Stimulated activated naive CD8-positive, alpha-beta T cell treated with anti-CD3 and anti-CD28 coated beads, Interleukin-15, Interleukin-2, amounts not matched to agents 100 ng/mL and 50 ng/mL, for 24 hours (primary cell): ENCODE measurements around the gene CA10.

Source experiments
- H3K27ac Mint-ChIP-seq: one replicate; pipeline ENCODE4 v1.8.0; 2021; ENCODE audit warnings: mild to moderate bottlenecking, mixed read lengths
- H3K27me3 Mint-ChIP-seq: one replicate; pipeline ENCODE4 v1.8.0; 2021; ENCODE audit warnings: mixed read lengths
- H3K36me3 Mint-ChIP-seq: one replicate; pipeline ENCODE4 v1.8.0; 2021; ENCODE audit warnings: low read depth, mixed read lengths
- H3K4me1 Mint-ChIP-seq: one replicate; pipeline ENCODE4 v1.8.0; 2021; ENCODE audit warnings: low read depth, mixed read lengths
- H3K4me3 Mint-ChIP-seq: one replicate; pipeline ENCODE4 v1.8.0; 2021; ENCODE audit warnings: mild to moderate bottlenecking, mixed read lengths
- H3K9me3 Mint-ChIP-seq: one replicate; pipeline ENCODE4 v1.8.0; 2021; ENCODE audit warnings: mixed read lengths

CA10 gene

DNA sequence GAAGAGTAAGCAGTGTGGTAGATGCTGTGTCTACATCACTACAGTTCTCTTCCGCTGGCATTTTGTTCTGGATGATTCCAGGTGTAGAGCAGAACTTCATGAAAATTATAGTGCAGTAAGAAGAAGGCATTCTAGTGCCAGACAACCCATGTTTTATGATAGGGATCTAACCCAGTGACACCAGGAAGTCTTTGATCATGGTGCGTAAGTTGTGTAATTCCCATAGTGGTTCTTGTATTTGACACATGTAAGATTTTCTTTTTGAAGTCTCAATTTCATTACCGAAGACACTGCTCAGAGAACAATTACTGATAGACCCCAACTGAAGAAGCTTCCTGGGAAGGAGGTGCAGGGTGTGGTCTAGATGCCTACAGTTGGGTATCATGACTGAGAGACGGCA is 356.9 kb downstream of the CA10 start:
- H3K4me1 Mint-ChIP-seq: no peaks in the 10 kb centered on the region
- H3K36me3 Mint-ChIP-seq: no peaks in the 10 kb centered on the region
- H3K27me3 Mint-ChIP-seq: peaks cover 4% of the 10 kb centered on the region
- no peak overlapping the region for H3K27ac Mint-ChIP-seq
- H3K4me3 Mint-ChIP-seq: no peak overlapping the region
- no peaks in the 10 kb centered on the region for H3K9me3 Mint-ChIP-seq

DNA sequence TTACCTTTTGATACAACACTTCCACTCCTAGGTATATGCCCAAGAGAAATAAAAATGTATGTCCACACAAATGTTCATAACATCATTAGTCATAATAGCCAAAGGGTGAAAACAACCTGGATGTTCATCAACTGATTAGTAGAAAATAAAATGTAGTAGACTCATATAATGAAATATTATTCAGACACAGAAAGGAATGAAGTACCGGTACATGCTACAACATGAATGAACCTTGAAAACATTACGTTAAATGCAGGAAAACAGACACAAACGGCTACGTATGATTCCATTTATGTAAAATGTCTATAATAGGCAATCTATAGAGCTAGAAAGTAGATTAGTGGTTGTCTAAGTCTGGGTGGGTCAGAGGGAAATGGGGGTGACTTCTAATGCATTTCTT is 358.5 kb downstream of the CA10 start:
- H3K4me1 Mint-ChIP-seq: no peaks in the 10 kb centered on the region
- no peaks in the 10 kb centered on the region for H3K9me3 Mint-ChIP-seq
- peaks cover 4% of the 10 kb centered on the region for H3K27me3 Mint-ChIP-seq
- H3K27ac Mint-ChIP-seq: no peak overlapping the region
- H3K36me3 Mint-ChIP-seq: no peaks in the 10 kb centered on the region
- no peak overlapping the region for H3K4me3 Mint-ChIP-seq

DNA sequence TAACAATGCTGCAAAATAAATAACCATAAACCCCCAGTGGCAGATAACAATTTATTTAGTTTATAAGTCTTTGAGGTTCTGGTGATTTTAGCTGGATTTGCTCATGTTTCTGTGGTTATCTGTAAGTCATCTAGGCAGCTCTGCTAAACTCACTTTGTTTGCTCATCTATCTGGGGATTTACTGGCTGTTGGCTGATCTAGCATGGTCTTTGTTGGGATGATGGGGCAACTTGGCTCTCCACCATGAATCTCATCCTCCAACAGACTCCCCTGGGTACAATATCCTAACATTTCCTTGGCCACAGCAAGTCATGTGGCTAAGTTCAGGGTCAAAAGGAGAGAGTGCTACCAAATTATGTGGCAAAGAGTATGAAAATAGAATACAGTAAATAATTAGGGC is 359.3 kb downstream of the CA10 start:
- no peak overlapping the region for H3K4me3 Mint-ChIP-seq
- no peaks in the 10 kb centered on the region for H3K9me3 Mint-ChIP-seq
- peaks cover 4% of the 10 kb centered on the region for H3K27me3 Mint-ChIP-seq
- H3K27ac Mint-ChIP-seq: no peak overlapping the region
- H3K36me3 Mint-ChIP-seq: no peaks in the 10 kb centered on the region
- no peaks in the 10 kb centered on the region for H3K4me1 Mint-ChIP-seq

DNA sequence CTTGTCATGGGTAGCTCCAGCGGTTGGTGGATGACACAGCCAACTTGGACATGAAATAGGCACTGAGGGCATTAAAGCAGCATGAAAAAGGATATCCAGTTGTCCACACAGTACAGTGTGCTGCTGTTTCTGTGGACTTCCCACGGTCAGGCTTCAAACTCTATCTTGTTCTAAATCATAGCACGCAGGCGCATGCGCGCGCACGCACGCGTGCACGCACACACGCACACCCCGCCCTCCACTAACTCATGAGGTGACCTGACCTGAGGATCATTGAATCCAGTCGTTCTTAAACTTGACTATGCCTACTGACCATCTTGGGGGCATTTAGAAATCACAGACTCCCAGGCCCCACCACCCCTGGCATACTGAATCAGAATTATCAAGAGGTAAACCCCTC is 361.4 kb downstream of the CA10 start:
- Mint-ChIP-seq H3K27ac (no peak overlapping the region), H3K4me3 (no peak overlapping the region), H3K27me3 (peaks cover 8% of the 10 kb centered on the region), H3K9me3 (no peaks in the 10 kb centered on the region), H3K36me3 (no peaks in the 10 kb centered on the region), H3K4me1 (no peaks in the 10 kb centered on the region)

DNA sequence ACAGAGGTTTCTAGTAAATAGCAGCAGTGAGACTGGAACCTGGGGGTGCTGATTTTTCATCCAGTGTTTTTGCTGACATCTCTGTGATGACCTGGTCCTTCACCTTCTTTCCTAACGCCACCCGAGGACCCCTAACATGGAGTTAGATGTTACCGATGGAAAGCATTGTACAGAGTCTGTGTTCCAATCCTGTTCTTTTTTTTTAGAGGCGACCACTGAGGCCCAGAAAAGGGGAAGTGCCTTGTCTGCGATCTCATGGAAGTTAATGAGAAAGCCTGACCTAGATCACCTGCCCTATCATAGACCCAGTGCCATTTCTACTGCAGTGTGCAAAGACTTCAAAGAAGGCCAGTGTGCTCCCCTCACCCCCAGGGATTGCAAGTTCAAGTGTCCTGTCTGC is 362.5 kb downstream of the CA10 start:
- no peak overlapping the region for H3K4me3 Mint-ChIP-seq
- H3K9me3 Mint-ChIP-seq: no peaks in the 10 kb centered on the region
- no peaks in the 10 kb centered on the region for H3K4me1 Mint-ChIP-seq
- no peak overlapping the region for H3K27ac Mint-ChIP-seq
- H3K36me3 Mint-ChIP-seq: no peaks in the 10 kb centered on the region
- H3K27me3 Mint-ChIP-seq: peaks cover 13% of the 10 kb centered on the region

DNA sequence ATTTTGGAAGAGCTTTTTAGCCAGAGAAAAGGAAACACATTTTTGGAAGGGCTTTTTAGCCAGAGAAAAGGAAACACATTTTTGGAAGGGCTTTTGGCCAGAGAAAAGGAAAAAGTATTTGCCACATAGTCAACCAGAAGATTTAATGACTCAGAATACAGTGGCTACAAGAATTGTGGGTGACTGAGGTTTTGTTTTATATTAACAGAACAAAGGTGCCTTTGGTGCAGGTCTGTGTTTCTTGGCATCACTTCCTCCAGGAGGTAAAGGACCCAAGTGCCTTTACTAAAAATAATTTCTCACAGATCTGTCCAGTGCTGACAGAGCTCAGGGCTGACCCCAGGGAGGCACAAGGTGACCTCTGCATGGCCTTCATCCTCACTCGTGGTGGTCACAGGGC is 363.1 kb downstream of the CA10 start:
- Mint-ChIP-seq H3K27me3 (peaks cover 10% of the 10 kb centered on the region), H3K4me1 (no peaks in the 10 kb centered on the region), H3K36me3 (no peaks in the 10 kb centered on the region), H3K9me3 (no peaks in the 10 kb centered on the region), H3K4me3 (no peak overlapping the region), H3K27ac (no peak overlapping the region)

DNA sequence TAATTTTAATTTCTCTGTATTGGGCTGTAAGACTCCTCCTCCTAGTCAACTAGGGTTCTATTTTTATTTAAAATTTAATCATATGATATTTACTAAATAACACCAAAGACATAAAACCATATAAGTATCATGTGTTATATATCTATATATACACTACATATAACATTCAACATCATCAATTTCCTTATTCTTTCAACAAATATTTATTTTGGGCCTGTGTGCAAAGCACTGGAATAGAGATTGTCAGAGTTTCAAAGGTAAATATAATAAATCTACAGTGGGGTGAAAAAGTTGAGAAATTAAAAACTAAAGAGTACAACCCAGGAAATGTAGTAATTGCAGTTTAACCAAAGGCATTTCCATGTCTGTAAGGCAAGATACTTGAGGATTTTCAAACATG is 364.0 kb downstream of the CA10 start:
- no peak overlapping the region for H3K27ac Mint-ChIP-seq
- no peaks in the 10 kb centered on the region for H3K36me3 Mint-ChIP-seq
- peaks cover 13% of the 10 kb centered on the region for H3K27me3 Mint-ChIP-seq
- H3K4me3 Mint-ChIP-seq: no peak overlapping the region
- no peaks in the 10 kb centered on the region for H3K9me3 Mint-ChIP-seq
- H3K4me1 Mint-ChIP-seq: no peaks in the 10 kb centered on the region

DNA sequence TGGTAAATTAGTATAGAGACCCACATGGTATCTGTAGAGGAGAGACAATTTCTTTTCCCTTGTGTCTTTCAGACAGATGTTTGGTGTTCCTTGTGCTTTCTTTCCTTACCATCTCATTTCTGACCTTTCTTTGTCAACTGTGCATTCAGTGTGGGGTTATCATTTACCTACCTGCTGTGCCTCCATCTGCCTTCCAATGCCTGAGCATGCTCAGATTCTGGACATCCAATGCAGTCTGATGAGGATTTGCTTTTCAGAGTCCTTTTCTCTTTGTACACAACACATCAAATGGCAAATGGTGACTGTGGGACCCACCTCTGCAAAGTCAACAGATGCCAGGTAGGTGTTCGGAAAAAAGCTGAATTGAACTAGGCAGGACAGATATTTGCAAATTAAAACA is 364.8 kb downstream of the CA10 start:
- H3K27ac Mint-ChIP-seq: no peak overlapping the region
- H3K27me3 Mint-ChIP-seq: peaks cover 15% of the 10 kb centered on the region
- no peaks in the 10 kb centered on the region for H3K9me3 Mint-ChIP-seq
- no peaks in the 10 kb centered on the region for H3K4me1 Mint-ChIP-seq
- H3K36me3 Mint-ChIP-seq: no peaks in the 10 kb centered on the region
- no peak overlapping the region for H3K4me3 Mint-ChIP-seq

DNA sequence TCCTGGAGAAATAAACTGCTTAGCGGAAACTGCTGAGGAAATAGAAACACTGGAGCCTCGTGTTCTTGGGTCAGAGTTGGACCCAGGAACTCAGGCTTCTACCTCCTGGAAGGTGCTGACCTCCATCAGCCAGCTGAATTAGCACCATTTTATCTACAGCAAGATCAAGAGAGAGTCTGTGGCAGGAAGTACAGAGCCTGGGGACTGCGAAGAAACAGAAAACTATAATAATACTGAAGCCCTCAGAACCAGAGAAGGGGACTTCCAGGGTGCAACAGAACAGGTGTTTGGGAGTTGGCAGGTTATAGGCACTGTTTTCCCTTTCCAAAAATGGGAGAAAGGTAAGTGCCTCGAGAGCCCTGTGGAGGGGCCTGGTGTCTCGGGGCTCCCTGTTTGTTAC is 379.7 kb downstream of the CA10 start:
- Mint-ChIP-seq H3K27me3 (no peaks in the 10 kb centered on the region), H3K4me3 (no peak overlapping the region), H3K27ac (no peak overlapping the region), H3K4me1 (no peaks in the 10 kb centered on the region), H3K9me3 (no peaks in the 10 kb centered on the region), H3K36me3 (no peaks in the 10 kb centered on the region)

DNA sequence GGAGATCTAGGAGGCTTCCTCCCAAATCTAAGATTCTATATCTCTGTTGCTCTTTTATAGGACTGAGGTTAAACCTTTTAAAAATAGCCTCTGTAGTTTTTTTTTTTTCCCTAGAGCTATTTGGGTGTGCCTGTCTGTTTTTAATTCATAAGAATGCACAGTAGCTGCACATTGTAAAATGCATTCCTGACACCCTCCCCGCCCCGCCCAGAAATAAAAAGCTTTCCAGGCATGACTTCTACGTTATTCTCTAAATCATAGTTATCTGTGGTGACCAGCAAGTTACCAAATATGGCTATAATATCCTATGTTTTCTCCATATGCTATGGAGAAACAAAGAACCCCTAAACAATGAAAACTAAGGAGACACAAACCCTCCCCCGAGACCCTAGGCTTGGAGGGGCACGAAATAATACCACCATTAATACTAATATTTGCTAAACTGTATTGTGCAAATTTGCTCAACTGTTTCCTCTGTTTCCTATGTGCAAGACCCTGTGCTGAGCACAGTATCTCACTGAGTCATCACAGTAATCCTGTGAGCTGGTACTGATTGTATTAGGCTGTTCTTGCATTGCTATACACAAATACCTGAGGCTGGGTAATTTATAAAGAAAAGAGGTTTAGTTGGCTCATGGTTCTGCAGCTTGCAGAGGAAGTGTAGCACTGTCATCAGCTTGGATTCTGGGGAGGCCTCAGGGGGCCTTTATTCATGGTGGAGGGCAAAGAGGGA is 388.3 kb downstream of the CA10 start:
- H3K27me3 Mint-ChIP-seq: peaks cover 17% of the 10 kb centered on the region
- H3K9me3 Mint-ChIP-seq: no peaks in the 10 kb centered on the region
- no peaks in the 10 kb centered on the region for H3K4me1 Mint-ChIP-seq
- H3K27ac Mint-ChIP-seq: no peak overlapping the region
- no peak overlapping the region for H3K4me3 Mint-ChIP-seq
- no peaks in the 10 kb centered on the region for H3K36me3 Mint-ChIP-seq

DNA sequence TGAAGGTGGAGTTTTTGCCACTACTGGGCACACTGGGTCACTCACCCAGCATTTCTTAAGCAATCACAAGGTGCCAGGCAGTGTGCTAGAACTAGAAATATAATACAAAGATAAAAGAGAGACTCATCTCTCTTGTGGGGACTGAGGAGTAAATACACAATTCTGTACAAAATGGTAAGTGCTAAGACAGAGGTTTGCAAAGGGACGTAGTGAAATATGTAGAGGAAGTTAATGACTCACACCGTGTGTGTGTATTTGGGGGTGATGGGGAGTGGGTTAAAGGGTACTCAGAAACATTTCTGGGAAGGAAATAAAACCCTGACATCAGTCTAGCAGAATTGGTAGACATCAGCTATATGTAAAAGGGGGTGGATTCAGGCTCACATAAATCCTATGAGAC is 389.3 kb downstream of the CA10 start:
- H3K9me3 Mint-ChIP-seq: no peaks in the 10 kb centered on the region
- H3K4me1 Mint-ChIP-seq: no peaks in the 10 kb centered on the region
- H3K36me3 Mint-ChIP-seq: no peaks in the 10 kb centered on the region
- H3K27me3 Mint-ChIP-seq: peaks cover 19% of the 10 kb centered on the region
- H3K27ac Mint-ChIP-seq: no peak overlapping the region
- H3K4me3 Mint-ChIP-seq: no peak overlapping the region

DNA sequence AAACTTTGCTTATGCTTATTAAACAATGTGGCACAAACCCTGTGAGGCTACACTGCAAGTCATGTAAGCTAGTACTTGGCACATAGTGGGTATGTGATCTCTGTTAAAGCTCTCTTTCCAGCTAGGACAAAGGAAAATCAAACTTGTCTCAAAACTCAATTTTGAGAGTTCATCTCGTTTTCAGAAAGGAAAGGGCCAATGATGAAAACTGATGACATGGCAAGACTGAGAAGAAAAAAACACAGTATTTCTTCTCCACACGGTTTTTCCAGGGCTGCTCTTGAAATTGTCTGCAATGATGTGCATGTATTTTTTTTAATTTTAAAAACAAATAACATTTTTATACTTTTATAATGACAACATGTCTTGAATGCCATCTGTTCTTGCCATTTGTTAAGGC is 389.8 kb downstream of the CA10 start:
- no peak overlapping the region for H3K27ac Mint-ChIP-seq
- H3K27me3 Mint-ChIP-seq: peaks cover 22% of the 10 kb centered on the region
- no peaks in the 10 kb centered on the region for H3K9me3 Mint-ChIP-seq
- H3K36me3 Mint-ChIP-seq: no peaks in the 10 kb centered on the region
- no peaks in the 10 kb centered on the region for H3K4me1 Mint-ChIP-seq
- H3K4me3 Mint-ChIP-seq: no peak overlapping the region

DNA sequence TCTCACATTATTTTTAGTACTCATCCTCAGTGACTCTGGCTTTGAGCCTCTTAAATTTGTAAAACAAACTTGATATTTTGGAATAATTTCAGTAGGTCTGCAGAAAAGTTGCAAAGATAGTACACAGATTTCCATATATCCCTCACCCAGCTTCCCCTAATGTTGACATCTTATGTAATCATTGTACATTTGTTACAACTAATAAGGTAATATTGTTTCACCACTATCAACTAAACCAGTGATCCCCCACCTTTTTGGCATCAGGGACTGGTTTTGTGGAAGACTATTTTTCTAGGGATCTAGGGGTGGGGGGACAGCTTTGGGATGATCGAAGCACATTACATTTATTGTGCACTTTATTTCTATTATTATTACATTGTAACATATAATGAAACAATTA is 391.2 kb downstream of the CA10 start:
- Mint-ChIP-seq H3K4me3 (no peak overlapping the region), H3K4me1 (no peaks in the 10 kb centered on the region), H3K27me3 (peaks cover 31% of the 10 kb centered on the region), H3K9me3 (no peaks in the 10 kb centered on the region), H3K36me3 (no peaks in the 10 kb centered on the region), H3K27ac (no peak overlapping the region)

DNA sequence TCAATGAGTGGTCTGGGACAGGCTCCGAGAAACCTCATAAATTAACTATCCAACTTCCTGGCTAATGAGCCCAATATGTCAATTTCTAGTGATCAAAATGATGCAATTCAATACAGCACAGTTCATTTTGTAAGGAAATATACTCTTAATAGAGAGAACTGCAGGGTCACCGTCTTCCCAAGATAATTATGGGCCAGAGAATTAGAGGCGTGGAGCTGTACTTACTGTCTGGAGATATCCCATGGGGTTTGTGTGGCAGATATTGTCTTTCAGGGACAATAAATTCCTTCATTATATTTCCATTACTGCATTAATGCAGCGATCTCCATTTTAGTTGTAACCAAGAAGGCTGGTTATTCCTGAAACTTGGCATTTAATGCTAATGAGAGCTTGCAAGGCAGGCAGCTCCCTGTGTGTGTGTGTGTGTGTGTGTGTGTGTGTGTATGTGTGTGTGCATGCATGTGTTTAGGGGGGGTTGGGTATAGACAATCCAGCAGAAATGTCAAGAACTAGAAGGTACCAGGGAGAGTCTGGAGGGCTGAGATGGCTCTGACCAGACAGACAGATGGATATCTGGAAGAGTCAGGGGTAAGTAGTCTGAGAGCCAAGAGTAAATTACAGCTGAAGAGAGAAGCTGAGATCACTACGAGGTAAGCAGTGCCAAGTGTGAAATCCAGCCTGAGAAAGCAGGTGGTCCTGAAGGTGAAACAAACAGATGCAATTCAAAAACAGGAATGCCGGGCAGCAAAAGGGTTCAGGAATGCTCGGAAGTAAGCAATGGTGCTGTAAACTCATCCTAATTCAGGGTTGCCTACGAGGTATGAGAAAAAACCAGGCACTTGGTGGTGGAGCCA is 393.0 kb downstream of the CA10 start:
- no peak overlapping the region for H3K4me3 Mint-ChIP-seq
- H3K27me3 Mint-ChIP-seq: peaks cover 33% of the 10 kb centered on the region
- H3K9me3 Mint-ChIP-seq: no peaks in the 10 kb centered on the region
- no peaks in the 10 kb centered on the region for H3K36me3 Mint-ChIP-seq
- H3K27ac Mint-ChIP-seq: no peak overlapping the region
- H3K4me1 Mint-ChIP-seq: no peaks in the 10 kb centered on the region

DNA sequence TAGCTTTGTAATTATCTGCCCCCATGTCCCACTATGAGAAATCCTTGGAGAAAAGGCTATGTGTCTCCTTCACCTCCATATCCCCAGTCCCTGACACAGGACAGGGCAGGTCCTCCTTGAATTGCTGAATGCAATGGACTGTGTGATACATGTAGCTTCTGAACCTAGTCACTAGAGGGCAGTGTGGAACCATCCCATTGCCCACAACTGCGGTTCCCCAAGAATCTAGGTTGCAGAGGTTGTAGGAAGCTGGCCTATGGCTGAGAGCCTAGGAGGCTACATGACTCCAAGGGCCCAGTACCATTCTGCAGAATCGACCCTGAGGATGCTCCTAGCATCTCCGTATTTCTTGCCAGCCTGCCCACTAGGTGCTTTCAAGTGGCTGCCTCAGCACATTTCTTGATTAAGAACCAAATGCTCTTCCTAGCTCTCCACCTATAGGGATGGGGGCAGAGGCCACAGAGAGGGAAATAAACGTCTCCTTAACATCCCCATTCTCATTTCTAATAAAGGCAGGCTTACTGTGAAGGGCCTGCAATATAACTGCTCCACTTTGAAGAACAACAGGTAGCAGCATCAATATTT is 394.0 kb downstream of the CA10 start:
- Mint-ChIP-seq H3K9me3 (no peaks in the 10 kb centered on the region), H3K27me3 (peaks cover 35% of the 10 kb centered on the region), H3K4me1 (no peaks in the 10 kb centered on the region), H3K27ac (no peak overlapping the region), H3K36me3 (no peaks in the 10 kb centered on the region), H3K4me3 (no peak overlapping the region)
